T-helper 1 cell treated with Interleukin-12 subunit alpha and Interleukin-12 subunit beta and Interleukin-4 antibody, amounts not matched to agents 30 μg/mL and 1 μg/mL, for 36 hours (primary cell): ENCODE results near the gene CTTNBP2NL.
"Not testable (repeated sequence)": the region's sequence is repeated elsewhere in the genome, so short reads cannot be mapped to it uniquely, and the experiment has no call there.

ENCODE experiments used
- H3K27ac Mint-ChIP-seq: one replicate; pipeline ENCODE4 v1.8.0; 2021; ENCODE audit warnings: mild to moderate bottlenecking, mixed read lengths
- H3K27me3 Mint-ChIP-seq: one replicate; pipeline ENCODE4 v1.8.0; 2021; ENCODE audit warnings: low read depth, mixed read lengths
- H3K36me3 Mint-ChIP-seq: one replicate; pipeline ENCODE4 v1.8.0; 2021; ENCODE audit warnings: low read depth, mixed read lengths
- H3K4me1 Mint-ChIP-seq: one replicate; pipeline ENCODE4 v1.8.0; 2021; ENCODE audit warnings: low read depth, mixed read lengths
- H3K4me3 Mint-ChIP-seq: one replicate; pipeline ENCODE4 v1.8.0; 2021; ENCODE audit warnings: mild to moderate bottlenecking, moderate library complexity, mixed read lengths
- H3K9me3 Mint-ChIP-seq: one replicate; pipeline ENCODE4 v1.8.0; 2021; ENCODE audit warnings: mixed read lengths

Gene CTTNBP2NL

DNA sequence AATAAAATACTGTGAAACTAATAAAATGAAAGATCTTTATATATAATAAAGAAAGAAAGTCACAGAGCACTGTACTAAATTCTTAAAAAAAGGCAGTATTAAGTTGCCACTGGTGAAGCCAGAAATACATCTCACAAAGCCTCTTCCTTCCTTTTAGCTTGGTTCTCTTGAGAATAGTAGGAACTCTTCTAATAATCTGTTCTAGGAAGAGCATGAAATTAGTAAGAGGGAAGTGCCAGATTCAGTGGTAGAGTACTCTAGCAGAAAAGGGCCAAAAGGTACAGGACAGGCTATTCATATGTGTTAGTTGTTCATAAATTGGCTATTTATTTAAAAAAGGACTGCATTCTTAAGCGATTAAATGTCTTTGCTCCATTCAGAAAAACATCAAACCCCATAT lies 33.7 kb downstream of the CTTNBP2NL start:
- Mint-ChIP-seq H3K27me3 (peaks cover 7% of the 10 kb centered on the region), H3K4me3 (no peak overlapping the region), H3K9me3 (no peaks in the 10 kb centered on the region), H3K36me3 (no peaks in the 10 kb centered on the region), H3K4me1 (no peaks in the 10 kb centered on the region), H3K27ac (no peak overlapping the region)

DNA sequence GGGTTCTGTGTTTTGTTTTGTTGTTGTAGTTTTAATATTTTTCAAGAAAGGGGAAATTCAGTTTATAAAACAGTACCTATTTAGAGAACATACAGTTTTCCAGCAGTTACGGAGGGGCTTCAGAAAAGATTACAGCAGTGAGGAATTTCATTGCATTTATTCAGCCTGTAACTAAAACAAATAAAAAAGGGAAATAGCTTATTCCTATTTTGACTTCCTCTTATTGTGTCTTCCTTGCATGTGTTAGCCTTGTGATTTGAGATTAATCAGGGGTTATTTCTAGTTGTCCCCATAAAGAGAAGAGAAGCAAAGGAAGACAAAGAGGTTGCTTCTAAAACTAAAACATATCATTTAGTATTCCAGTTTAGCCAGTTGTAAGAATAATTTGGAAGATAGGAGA lies 35.0 kb downstream of the CTTNBP2NL start:
- Mint-ChIP-seq H3K27ac (no peak overlapping the region), H3K36me3 (no peaks in the 10 kb centered on the region), H3K4me1 (no peaks in the 10 kb centered on the region), H3K9me3 (no peaks in the 10 kb centered on the region), H3K4me3 (no peak overlapping the region), H3K27me3 (peaks cover 7% of the 10 kb centered on the region)

DNA sequence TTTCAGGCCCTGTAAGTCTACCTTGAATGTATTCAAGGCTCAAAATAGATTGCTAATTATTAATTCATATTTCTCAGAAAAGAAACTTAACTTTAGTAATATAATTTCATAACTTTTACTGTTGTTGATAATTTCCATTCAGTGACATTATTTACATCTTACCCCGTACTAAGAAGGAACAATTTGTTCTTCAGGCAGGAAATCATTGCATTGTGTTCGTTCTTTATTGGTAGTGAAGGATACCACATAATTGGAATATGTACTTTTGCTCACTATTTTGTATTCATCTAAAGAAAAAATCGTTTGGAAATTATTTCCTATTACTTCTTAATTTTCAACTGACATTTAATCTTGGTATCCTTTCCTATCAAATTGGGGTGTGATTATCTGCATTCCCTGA lies 39.4 kb downstream of the CTTNBP2NL start:
- no peaks in the 10 kb centered on the region for H3K36me3 Mint-ChIP-seq
- H3K27me3 Mint-ChIP-seq, result peaks cover 10% of the 10 kb centered on the region
- H3K9me3 Mint-ChIP-seq, result no peaks in the 10 kb centered on the region
- no peak overlapping the region for H3K27ac Mint-ChIP-seq
- H3K4me3 Mint-ChIP-seq, result no peak overlapping the region
- no peaks in the 10 kb centered on the region for H3K4me1 Mint-ChIP-seq

DNA sequence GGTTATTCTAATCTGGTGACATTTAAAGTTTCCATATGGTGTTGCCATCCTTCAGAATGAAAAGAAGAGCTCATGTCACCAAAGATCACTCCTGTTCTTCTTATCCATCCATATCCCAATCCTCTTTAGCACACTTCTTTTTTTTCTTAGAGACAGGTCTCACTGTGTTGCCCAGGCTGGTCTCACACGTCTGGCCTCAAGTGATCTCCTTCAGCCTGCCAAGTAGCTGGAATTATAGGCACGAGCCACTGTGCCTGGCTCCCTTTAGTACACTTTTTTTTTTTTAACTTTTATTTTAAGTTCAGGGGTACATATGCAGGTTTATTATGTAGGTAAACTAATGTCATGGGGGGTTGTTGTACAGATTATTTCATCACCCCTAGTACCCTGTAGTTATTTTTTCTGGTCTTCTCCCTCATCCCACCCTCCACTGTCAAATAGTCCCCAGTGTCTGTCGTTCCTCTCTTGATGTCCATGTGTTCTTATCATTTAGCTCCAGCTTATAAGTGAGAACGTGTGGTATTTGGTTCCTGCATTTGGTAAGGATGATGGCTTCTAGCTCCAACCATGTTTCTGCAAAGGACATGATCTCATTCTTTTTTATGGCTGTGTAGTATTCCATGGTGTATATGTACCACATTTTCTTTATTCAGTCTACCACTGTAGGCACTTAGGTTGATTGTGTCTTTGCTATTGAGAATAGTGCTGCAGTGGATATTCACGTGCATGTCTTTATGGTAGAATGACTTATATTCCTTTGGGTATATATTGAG lies 40.6 kb downstream of the CTTNBP2NL start:
- H3K9me3 Mint-ChIP-seq, result no peaks in the 10 kb centered on the region
- H3K27me3 Mint-ChIP-seq, result peaks cover 3% of the 10 kb centered on the region
- H3K36me3 Mint-ChIP-seq, result no peaks in the 10 kb centered on the region
- H3K27ac Mint-ChIP-seq, result no peak overlapping the region
- H3K4me1 Mint-ChIP-seq, result no peaks in the 10 kb centered on the region
- no peak overlapping the region for H3K4me3 Mint-ChIP-seq

DNA sequence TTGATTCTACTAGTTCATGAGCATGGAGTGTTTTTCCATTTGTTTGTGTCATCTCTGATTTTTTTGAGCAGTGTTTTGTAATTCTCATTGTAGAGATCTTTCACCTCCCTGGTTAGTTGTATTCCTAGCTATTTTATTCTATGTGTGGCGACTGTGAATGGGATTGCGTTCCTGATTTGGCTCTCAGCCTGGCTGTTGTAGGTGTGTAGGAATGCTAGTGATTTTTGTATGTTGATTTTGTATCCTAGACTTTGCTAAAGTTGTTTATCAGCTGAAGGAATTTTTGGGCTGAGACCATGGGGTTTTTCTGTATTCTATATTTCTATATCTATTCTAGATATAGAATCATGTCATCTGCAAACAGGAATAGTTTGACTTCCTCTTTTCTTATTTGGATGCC lies 42.1 kb downstream of the CTTNBP2NL start:
- H3K4me3 Mint-ChIP-seq, H3K36me3 Mint-ChIP-seq: not testable (repeated sequence)

DNA sequence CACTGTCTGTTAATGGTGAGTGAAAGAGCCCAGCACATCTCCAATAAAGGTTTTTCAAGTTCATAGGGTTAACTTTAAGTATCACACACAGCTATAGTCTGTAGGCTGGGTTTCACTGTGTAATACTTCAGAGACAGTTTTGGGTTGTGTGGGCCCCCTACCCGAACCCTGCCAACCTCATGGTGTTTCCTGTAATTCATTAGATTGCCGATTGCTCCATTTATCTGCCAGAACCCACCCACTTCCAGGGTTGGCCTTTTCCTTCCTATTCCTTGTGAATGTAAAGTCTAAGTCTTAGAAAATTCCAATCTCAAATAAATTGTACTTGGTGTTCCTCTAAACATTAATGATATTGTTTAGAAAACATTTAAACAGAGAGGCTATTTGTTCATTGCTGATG lies 43.6 kb downstream of the CTTNBP2NL start:
- Mint-ChIP-seq H3K9me3 (no peaks in the 10 kb centered on the region), H3K4me3 (no peak overlapping the region), H3K36me3 (no peaks in the 10 kb centered on the region), H3K4me1 (no peaks in the 10 kb centered on the region), H3K27ac (no peak overlapping the region), H3K27me3 (peaks cover 3% of the 10 kb centered on the region)

More for the DNA sequence above, 42.1 kb downstream of the CTTNBP2NL start:
- H3K4me1 Mint-ChIP-seq, H3K27me3 Mint-ChIP-seq, H3K27ac Mint-ChIP-seq, H3K9me3 Mint-ChIP-seq: not testable (repeated sequence)

DNA sequence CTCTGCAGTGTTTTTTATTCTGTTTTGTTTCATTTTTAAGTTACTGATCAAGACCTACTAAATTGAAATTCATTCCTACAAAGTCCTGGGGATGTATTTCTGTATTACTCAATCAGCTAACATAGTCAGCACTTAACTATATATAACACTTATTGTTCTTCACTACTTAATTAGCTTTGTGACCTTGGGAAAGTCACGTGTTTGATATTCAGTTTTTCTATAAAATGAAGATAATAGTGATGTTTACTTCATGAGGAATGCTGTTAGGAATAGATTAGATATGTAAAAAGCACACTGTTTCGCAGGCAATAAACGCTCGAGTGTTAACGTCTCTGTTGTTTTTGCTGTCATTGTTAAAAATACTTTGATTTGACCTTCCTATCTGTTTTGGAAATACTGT lies 44.6 kb downstream of the CTTNBP2NL start:
- Mint-ChIP-seq H3K27ac (no peak overlapping the region), H3K36me3 (no peaks in the 10 kb centered on the region)

DNA sequence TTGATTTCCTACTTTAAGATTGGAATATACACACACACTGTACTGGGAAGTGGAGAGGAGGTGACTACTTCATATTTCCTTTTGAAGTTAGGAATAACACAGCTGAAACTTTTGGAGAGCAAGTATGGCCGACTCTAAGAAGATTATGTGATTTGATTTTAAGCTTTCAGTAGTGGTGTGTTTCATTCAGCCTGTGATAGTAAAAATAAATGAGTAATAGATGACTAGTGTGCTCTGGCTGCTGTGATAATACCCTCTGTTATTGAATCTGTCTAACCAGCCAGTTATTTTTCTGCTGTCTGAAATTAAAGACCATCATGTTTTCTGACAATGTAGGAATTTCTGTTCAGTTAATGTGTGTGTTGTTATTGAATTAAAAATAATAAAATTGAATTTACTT lies 48.3 kb downstream of the CTTNBP2NL start:
- H3K9me3 Mint-ChIP-seq, result no peaks in the 10 kb centered on the region
- no peaks in the 10 kb centered on the region for H3K36me3 Mint-ChIP-seq
- H3K27ac Mint-ChIP-seq, result no peak overlapping the region
- no peak overlapping the region for H3K4me3 Mint-ChIP-seq
- peaks cover 2% of the 10 kb centered on the region for H3K4me1 Mint-ChIP-seq
- peaks cover 3% of the 10 kb centered on the region for H3K27me3 Mint-ChIP-seq

More for the DNA sequence above, 44.6 kb downstream of the CTTNBP2NL start:
- no peaks in the 10 kb centered on the region for H3K9me3 Mint-ChIP-seq
- H3K4me3 Mint-ChIP-seq, result no peak overlapping the region
- H3K4me1 Mint-ChIP-seq, result no peaks in the 10 kb centered on the region
- H3K27me3 Mint-ChIP-seq, result peaks cover 3% of the 10 kb centered on the region

DNA sequence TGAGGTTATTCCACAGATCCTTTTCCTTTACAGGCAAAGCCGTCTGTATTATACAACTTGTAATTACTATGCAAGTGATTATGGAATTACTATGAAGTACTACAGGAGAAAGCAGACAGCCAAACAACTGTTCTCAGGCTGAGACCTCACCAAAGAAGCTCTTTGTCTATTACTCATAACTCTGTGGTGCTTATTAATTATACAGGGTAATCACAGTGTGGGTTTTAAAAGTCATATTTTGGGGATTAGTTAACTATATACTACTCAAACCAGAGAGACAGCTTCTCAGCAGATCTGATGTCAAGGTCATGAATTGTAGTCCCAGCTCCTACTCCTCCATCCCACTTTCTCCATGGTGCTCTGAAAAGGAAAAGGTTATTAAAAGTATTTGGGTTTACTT lies 49.6 kb downstream of the CTTNBP2NL start:
- no peak overlapping the region for H3K4me3 Mint-ChIP-seq
- peaks cover 3% of the 10 kb centered on the region for H3K27me3 Mint-ChIP-seq
- H3K4me1 Mint-ChIP-seq, result peaks cover 2% of the 10 kb centered on the region
- H3K27ac Mint-ChIP-seq, result no peak overlapping the region
- no peaks in the 10 kb centered on the region for H3K36me3 Mint-ChIP-seq
- H3K9me3 Mint-ChIP-seq, result no peaks in the 10 kb centered on the region

DNA sequence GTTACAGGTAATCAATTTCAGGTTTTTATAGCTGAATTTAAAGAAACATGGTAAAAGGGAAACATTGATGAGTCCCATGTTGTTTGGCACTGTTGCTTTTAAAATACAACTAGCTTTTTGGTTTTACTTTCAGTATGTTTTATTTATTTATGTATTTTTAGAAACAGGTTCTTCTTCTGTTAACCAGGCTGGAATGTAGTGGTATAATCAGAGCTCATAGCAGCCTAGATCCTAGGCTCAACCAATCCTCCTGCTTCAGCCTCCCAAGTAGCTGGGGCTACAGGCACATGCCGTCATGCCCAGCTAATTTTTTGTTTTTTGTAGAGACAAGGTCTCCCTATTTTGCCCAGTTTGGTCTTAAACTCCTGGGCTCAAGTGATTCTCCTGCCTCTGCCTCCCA lies 50.4 kb downstream of the CTTNBP2NL start:
- H3K36me3 Mint-ChIP-seq, result no peaks in the 10 kb centered on the region
- no peak overlapping the region for H3K4me3 Mint-ChIP-seq
- no peaks in the 10 kb centered on the region for H3K9me3 Mint-ChIP-seq
- H3K27me3 Mint-ChIP-seq, result peaks cover 3% of the 10 kb centered on the region
- H3K27ac Mint-ChIP-seq, result no peak overlapping the region
- H3K4me1 Mint-ChIP-seq, result peaks cover 2% of the 10 kb centered on the region

DNA sequence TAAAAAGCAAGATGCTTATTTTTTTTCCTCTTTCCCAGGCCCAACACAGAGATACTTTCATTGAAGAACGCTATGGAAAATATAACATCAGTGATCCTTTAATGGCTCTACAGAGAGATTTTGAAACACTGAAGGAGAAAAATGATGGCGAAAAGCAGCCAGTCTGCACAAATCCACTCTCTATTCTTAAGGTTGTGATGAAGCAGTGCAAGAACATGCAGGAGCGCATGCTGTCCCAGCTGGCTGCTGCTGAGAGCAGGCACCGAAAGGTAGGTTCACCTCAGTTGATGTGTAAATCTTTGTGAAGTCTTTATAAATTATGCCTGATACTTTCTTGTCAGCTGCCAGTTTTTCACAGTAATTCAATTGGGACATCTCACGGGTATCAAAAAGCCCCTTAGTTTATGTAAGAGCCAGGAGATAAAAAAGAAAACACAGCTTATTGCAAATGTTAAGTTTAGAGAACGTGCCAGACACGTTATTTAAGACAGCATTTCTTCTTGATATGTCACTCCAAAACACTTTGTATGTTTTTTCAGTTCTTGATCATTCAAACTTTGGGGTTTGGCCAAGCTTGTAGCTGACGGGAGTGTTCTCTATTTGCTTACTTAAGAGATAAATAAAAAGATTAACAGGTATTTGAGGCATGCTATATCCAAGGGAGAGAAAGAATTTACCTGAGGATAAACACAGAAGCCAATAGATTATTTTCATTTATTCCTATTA lies 53.1 kb downstream of the CTTNBP2NL start:
- Mint-ChIP-seq H3K27me3 (peaks cover 3% of the 10 kb centered on the region), H3K4me1 (peaks cover 2% of the 10 kb centered on the region), H3K27ac (no peak overlapping the region), H3K36me3 (no peaks in the 10 kb centered on the region), H3K9me3 (no peaks in the 10 kb centered on the region), H3K4me3 (no peak overlapping the region)

DNA sequence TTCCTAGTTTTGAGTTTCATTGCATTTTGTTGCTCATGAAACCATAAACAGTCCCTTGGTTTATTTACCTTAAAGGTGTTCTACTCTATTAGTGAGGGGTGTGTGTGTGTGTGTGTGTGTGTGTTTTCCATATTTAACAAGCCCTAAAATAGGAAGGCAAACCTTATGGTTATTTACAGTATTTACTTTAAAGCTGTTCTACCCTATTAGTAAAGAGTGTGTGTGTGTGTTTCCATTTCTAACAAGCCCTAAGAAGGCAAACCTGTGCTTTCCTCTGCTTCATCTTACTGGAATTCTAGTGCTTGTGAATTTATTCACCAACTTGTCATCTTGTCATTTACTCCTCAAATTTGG lies 53.6 kb downstream of the CTTNBP2NL start:
- Mint-ChIP-seq H3K9me3 (no peaks in the 10 kb centered on the region), H3K27me3 (peaks cover 3% of the 10 kb centered on the region), H3K27ac (no peak overlapping the region), H3K36me3 (no peaks in the 10 kb centered on the region), H3K4me1 (peaks cover 2% of the 10 kb centered on the region), H3K4me3 (no peak overlapping the region)

DNA sequence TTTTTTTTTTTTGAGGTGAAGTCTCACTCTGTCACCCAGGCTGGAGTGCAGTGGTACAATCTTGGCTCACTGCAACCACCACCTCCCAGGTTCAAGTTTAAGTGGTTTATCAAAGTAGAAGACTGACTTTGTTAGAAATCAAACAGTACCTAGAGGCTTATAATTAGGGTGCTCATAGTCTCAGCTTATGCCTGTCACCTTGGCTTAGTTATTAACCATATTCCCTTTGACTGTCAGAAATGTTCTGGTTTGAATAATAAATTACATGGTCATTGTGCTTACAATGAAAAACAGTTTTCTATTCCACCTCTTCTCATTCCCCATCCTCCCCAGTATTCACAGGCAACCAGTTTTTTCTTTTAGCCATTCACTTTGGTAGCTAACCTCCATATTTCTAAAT lies 54.8 kb downstream of the CTTNBP2NL start:
- peaks cover 2% of the 10 kb centered on the region for H3K4me1 Mint-ChIP-seq
- H3K27me3 Mint-ChIP-seq, result peaks cover 3% of the 10 kb centered on the region
- no peak overlapping the region for H3K4me3 Mint-ChIP-seq
- no peak overlapping the region for H3K27ac Mint-ChIP-seq
- H3K9me3 Mint-ChIP-seq, result no peaks in the 10 kb centered on the region
- H3K36me3 Mint-ChIP-seq, result no peaks in the 10 kb centered on the region

DNA sequence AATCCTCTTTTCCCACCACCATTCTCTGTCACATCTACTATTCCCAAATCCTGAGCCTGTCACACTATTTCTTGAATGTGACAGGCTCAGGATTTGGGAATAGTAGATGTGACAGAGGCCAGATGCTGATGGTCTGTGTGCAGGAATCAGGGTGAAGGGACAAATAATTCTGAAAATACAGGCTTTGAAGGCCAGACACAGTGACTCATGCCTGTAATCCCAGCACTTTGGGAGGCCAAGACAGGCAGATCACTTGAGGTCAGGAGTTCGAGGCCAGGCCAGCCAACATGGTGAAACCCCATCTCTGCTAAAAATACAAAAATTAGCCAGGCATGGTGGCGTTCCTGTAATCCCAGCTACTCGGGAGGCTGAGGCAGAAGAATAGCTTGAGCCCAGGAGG lies 55.3 kb downstream of the CTTNBP2NL start:
- not testable (repeated sequence) for H3K27me3 Mint-ChIP-seq, H3K4me3 Mint-ChIP-seq, H3K36me3 Mint-ChIP-seq, H3K27ac Mint-ChIP-seq, H3K9me3 Mint-ChIP-seq, H3K4me1 Mint-ChIP-seq

DNA sequence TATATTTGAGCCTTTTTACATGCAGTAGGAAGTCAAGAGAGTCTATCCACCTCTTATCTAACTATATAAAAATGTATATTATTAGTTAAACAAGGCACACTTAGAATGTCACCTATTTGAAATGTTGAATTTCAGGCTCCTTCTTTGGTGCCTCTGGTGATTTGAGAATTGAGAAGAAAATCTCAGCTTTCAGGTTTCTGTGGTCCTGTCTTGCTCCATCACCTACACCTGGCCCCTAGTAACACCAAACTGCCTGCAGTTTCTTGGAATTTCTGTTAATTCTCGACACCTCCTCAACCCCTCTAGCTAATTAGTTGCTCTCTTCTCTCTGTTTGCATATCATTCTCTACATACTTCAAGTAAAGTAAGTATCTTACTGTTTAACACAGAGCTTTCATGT lies 57.9 kb downstream of the CTTNBP2NL start:
- H3K4me3 Mint-ChIP-seq, result no peak overlapping the region
- H3K36me3 Mint-ChIP-seq, result peaks cover 2% of the 10 kb centered on the region
- H3K27me3 Mint-ChIP-seq, result no peaks in the 10 kb centered on the region
- no peaks in the 10 kb centered on the region for H3K9me3 Mint-ChIP-seq
- no peak overlapping the region for H3K27ac Mint-ChIP-seq
- no peaks in the 10 kb centered on the region for H3K4me1 Mint-ChIP-seq
